T-helper 17 cell (primary cell): ENCODE results near the gene RFTN1. TPM values are rescaled to one million over a fixed set of nuclear protein-coding genes. Genes with fewer than 3 reads are reported as not detected.

ENCODE experiments used
- ATAC-seq: fragments of 150-1000 bp; cut with Tn5 transposase; 2 replicates; pipeline ENCODE4 v1.10.0; 2021; ENCODE audit warnings: mild to moderate bottlenecking, moderate library complexity
- DNase-seq, 3 donors: peaks; one replicate each; pipeline versions ENCODE4 v3.0.0 to v3.0.0-alpha.2; 2020 to 2021
- H3K9me3 ChIP-seq: one replicate; pipeline ENCODE4 v1.7.0; 2013; ENCODE audit warnings: low read length, mild to moderate bottlenecking; ENCODE audit not compliant: control insufficient read depth, poor library complexity, severe bottlenecking
- H3K27ac Mint-ChIP-seq: one replicate; pipeline ENCODE4 v1.8.0; 2022; ENCODE audit warnings: mild to moderate bottlenecking, moderate library complexity, mixed read lengths
- H3K27me3 Mint-ChIP-seq: one replicate; pipeline ENCODE4 v1.8.0; 2022; ENCODE audit warnings: mixed read lengths
- H3K36me3 Mint-ChIP-seq: one replicate; pipeline ENCODE4 v1.8.0; 2022; ENCODE audit warnings: low read depth, mixed read lengths
- H3K4me1 Mint-ChIP-seq: one replicate; pipeline ENCODE4 v1.8.0; 2022; ENCODE audit warnings: mild to moderate bottlenecking, mixed read lengths
- H3K4me3 Mint-ChIP-seq: one replicate; pipeline ENCODE4 v1.8.0; 2022; ENCODE audit warnings: mild to moderate bottlenecking, moderate library complexity, mixed read lengths
- total RNA-seq, 4 donors: library from RNA in 2 of 4; stranded (reverse) in 2 of 4; gene quantifications; one replicate each; pipeline ENCODE4 v1.2.3 and lab custom pipeline; 2022 to 2026

RFTN1 gene
- total RNA-seq, 2 donors from 2014 or later: 51.8 to 55.8 TPM

DNA sequence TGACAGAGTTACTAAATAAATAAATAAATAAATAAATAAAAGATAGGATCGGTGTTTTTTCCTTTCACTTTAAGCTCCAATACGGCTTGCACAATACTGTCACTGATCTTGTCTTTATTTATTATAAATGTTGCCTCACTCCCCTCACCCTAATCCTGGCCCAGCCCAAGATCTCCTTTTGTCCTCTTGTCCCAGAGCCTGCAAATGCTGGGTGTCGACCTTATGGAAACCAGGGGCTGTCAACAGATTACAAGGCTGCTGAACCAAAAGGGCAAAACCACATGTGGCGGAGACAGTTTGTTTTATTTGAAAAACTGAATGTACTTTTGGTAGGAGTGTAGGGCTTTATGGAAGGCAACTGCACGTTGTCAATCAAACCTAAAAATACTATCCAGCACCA lies 75.9 kb downstream of the RFTN1 start:
- no peak overlapping the region for H3K4me3 Mint-ChIP-seq
- no peak for ATAC-seq

DNA sequence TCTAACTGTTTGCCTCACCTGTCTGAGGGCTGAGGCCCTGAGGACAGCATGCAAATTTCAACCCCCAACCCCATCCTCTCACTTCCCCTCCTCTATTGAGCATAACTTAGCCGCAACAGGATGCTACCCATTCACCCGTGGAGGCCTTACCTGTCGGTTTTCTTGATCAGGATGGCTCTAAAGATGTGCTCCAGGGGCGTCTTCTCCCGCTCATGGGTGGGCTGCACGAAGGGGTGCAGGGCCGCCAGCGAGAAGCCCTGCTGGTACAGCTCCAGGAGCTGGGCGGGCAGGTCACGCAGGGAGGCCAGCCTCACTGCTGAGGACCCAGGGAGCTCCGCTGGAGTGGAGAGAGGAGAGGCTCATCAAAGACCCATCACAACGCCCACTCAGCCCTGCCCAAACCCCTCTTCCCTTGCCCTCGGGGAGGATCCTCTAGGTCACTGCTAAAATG lies 79.8 kb downstream of the RFTN1 start:
- no peak for DNase-seq
- no peaks in the 10 kb centered on the region for H3K27me3 Mint-ChIP-seq
- H3K4me1 Mint-ChIP-seq: peaks cover 7% of the 10 kb centered on the region
- H3K27ac Mint-ChIP-seq: peak overlapping the region; percentile 59
- no peak overlapping the region for H3K4me3 Mint-ChIP-seq
- peak; percentile 62 for ATAC-seq
- H3K36me3 Mint-ChIP-seq: no peaks in the 10 kb centered on the region
- H3K9me3 ChIP-seq: no peaks in the 10 kb centered on the region

More for the DNA sequence above, 75.9 kb downstream of the RFTN1 start:
- no peak for DNase-seq
- H3K4me1 Mint-ChIP-seq: peaks cover 6% of the 10 kb centered on the region
- no peak overlapping the region for H3K27ac Mint-ChIP-seq
- no peaks in the 10 kb centered on the region for H3K36me3 Mint-ChIP-seq
- no peaks in the 10 kb centered on the region for H3K27me3 Mint-ChIP-seq
- H3K9me3 ChIP-seq: no peaks in the 10 kb centered on the region

DNA sequence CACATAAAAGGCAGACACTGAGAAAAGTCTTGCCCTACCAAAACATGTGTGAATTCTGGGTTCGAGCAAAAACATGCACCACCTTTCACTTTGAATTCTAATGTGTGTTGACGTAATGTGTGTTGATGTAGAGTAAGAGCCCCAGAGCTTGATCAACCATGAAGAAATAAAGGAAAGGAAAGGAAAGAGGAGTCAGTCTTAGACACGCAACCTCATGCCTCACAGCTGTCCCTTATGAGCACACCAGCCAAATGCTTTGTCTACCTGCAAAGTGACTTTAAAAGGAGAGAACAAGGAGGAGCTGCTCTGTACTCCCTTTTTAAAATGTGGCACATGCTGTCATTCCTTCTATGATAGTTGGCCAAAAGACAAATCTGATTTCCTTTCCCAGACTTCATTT lies 80.8 kb downstream of the RFTN1 start:
- Mint-ChIP-seq H3K36me3 (no peaks in the 10 kb centered on the region), H3K4me1 (peaks cover 7% of the 10 kb centered on the region), H3K27me3 (no peaks in the 10 kb centered on the region), H3K27ac (peak overlapping the region; percentile 63), H3K4me3 (no peak overlapping the region)
- H3K9me3 ChIP-seq: no peaks in the 10 kb centered on the region
- no peak for DNase-seq
- ATAC-seq: no peak

DNA sequence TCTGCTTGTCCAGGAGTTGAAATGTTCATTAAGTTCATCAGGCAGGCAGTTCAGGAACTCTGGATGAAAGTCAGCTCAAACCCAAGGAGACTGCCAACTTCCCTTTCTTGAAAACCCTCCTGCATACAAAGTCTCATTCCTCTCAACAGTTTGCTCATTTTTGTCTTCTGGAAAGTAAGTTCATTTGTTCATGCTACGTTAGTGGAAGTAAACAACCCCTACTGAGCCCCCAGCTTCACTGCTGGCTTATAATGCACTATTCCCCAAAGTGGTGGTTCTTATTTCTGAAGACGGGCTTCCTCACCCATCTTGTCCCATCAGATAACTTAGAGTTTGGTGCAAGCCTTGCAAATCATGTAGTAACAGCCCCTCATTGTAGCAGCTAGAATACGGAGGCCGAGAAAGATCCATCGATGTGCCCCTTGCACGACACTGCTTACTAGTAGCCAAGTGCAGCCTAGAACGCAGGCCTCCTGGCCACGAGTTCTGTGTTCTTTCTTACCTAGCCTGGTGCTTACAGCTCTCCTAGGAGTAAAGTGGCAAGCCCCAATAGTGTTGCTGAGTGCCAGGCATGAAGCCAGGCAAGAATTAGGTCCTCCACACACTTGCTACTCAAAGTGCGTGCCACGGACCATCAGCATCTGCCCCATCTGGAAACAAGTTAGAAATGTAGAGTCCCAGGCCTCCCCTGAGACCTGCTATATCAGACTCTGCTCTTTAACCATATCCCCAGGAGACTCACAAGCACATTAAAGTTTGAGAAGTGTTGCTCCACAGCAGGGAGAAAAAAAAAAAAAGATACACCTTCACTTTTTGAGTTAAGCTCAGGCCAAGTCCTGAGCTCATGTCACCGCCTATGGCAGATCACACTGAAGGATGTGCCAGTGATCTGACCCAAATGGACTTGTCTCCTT lies 82.5 kb downstream of the RFTN1 start:
- no peak overlapping the region for H3K27ac Mint-ChIP-seq
- no peak overlapping the region for H3K4me3 Mint-ChIP-seq
- DNase-seq (no peak), ATAC-seq (no peak)
- no peaks in the 10 kb centered on the region for H3K36me3 Mint-ChIP-seq
- peaks cover 7% of the 10 kb centered on the region for H3K4me1 Mint-ChIP-seq
- H3K27me3 Mint-ChIP-seq: no peaks in the 10 kb centered on the region
- H3K9me3 ChIP-seq: no peaks in the 10 kb centered on the region

- Mint-ChIP-seq H3K4me1 (peaks cover 13% of the 10 kb centered on the region), H3K4me3 (no peak overlapping the region), H3K36me3 (no peaks in the 10 kb centered on the region), H3K27ac (no peak overlapping the region), H3K27me3 (no peaks in the 10 kb centered on the region)
- no peaks in the 10 kb centered on the region for H3K9me3 ChIP-seq
- DNase-seq: no peak
- ATAC-seq: no peak
Measured at GRCh38 chr3:16429086-16429485, 84.4 kb downstream of the RFTN1 start.

- ATAC-seq (no peak), DNase-seq (no peak)
- Mint-ChIP-seq H3K36me3 (no peaks in the 10 kb centered on the region), H3K27me3 (no peaks in the 10 kb centered on the region), H3K4me3 (no peak overlapping the region), H3K27ac (no peak overlapping the region), H3K4me1 (peaks cover 13% of the 10 kb centered on the region)
- H3K9me3 ChIP-seq: no peaks in the 10 kb centered on the region
Measured at GRCh38 chr3:16428612-16429011, 84.9 kb downstream of the RFTN1 start.

DNA sequence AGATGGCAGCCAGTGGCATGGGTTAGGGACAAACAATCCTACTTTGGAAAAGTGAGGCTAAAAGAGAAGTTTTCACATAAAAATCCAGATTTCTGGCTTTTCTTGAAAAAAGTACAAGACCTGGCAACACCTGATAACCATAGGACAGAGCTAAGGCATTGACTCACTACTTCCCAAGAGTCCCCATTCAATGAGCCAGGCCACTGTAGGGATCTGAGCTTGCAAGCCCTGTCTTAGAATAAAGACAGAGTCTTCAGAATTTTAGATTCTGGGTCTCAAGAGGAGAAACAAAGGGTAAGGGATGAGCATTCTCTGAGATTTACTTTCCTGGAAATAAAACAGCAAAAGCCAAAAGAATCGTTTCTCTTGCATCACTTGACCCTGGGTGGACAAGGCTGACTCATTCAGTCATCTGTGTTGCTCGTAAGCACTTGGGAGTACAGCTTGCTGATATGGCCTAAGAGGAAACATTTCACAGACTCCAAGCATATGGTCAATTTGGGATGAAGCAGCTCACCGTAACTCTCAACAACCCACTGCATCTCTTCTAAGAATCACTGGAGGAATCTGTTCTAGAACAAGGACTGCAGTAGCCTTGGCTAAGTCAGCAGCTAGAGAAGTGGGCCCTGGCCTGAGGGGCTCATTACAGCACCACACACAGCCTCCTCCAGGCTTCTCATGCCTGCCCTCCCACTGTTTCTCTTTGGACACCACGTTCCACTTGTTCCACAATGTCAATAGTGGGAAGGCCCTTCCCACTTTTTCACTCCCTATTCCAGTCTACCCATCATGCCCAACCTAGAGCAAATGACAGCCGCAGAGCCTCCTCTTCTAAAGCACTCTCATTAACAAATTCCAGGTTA lies 86.2 kb downstream of the RFTN1 start:
- H3K9me3 ChIP-seq: no peaks in the 10 kb centered on the region
- H3K27ac Mint-ChIP-seq: no peak overlapping the region

DNA sequence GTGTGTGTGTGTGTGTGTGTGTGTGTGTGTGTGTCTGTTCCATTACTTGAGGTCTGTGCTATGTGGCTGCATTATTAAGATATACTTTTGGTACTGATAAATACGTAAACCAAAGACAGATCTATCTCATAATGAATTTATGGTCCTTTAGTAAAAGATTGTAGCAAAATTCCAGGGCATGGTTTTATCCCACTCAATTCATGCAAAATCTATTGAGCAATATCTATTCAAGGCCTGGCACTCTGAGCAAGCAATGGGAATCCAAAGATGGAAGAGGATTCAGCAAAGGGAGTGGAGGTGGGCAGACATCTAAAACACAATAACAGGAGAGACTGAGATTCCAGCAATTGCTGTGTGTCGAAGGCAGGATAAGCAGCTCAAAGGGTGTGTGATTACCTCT lies 86.8 kb downstream of the RFTN1 start:
- no peak for ATAC-seq
- no peak for DNase-seq
- no peaks in the 10 kb centered on the region for H3K9me3 ChIP-seq
- H3K27me3 Mint-ChIP-seq: no peaks in the 10 kb centered on the region
- no peak overlapping the region for H3K4me3 Mint-ChIP-seq
- no peaks in the 10 kb centered on the region for H3K36me3 Mint-ChIP-seq
- H3K27ac Mint-ChIP-seq: no peak overlapping the region
- peaks cover 14% of the 10 kb centered on the region for H3K4me1 Mint-ChIP-seq

More for the DNA sequence above, 86.2 kb downstream of the RFTN1 start:
- DNase-seq (no peak), ATAC-seq (no peak)
- H3K4me1 Mint-ChIP-seq: peaks cover 13% of the 10 kb centered on the region
- no peak overlapping the region for H3K4me3 Mint-ChIP-seq
- H3K36me3 Mint-ChIP-seq: no peaks in the 10 kb centered on the region
- H3K27me3 Mint-ChIP-seq: no peaks in the 10 kb centered on the region

DNA sequence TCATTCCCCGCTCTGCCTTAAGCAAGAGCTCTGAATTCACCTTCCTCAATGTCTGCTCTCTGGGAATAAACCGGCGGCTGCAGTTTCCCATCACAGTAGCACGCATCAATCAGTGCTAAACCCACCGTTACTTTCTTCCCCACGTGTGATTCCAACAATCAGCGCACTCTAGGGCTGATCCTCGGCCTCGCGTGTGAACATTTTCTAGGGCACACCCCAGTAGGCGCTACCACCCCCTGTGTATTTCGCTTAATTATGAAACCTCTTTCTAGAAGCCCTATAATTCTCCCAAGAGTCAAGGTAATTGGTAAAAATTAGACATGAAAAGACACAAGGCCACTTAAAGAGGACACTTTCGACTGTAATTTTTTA lies 87.5 kb downstream of the RFTN1 start:
- Mint-ChIP-seq H3K4me3 (no peak overlapping the region), H3K27ac (no peak overlapping the region), H3K4me1 (peaks cover 16% of the 10 kb centered on the region), H3K27me3 (no peaks in the 10 kb centered on the region), H3K36me3 (no peaks in the 10 kb centered on the region)
- DNase-seq: no peak
- ATAC-seq: no peak
- H3K9me3 ChIP-seq: no peaks in the 10 kb centered on the region

DNA sequence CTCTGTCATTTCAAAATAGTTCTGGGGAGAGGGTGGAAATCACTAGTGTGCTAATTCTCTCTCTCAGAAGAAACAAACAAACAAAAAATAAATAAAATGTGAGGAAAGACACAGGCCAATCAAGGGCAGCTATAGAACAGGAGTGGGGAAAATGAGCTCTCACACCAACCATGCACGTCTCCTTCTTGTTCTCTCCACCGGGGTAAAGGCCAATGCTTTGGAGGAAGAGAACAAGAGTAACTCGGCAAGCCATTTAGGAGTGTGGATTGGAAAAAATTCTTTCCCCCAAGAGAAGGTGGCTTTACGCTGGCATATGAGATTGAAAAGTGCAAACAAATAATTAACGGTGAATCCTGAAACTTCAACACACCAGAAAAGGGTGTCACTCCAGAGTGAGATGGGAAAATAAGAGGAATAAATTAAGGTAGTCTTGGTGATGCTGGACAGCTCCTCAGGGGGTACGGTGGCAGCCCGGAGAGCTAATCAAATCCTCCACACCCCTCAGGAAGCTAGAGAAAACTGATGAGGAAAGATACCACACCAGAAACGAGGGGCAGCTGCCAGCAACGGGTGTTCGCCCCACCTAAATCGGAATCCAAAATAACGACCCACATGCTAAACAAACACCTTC lies 88.0 kb downstream of the RFTN1 start:
- no peaks in the 10 kb centered on the region for H3K27me3 Mint-ChIP-seq
- DNase-seq (no peak), ATAC-seq (no peak)
- H3K4me1 Mint-ChIP-seq: peaks cover 14% of the 10 kb centered on the region
- no peaks in the 10 kb centered on the region for H3K36me3 Mint-ChIP-seq
- no peaks in the 10 kb centered on the region for H3K9me3 ChIP-seq
- no peak overlapping the region for H3K27ac Mint-ChIP-seq
- H3K4me3 Mint-ChIP-seq: no peak overlapping the region

- DNase-seq (no peak), ATAC-seq (no peak)
- H3K4me1 Mint-ChIP-seq: peaks cover 15% of the 10 kb centered on the region
- no peaks in the 10 kb centered on the region for H3K27me3 Mint-ChIP-seq
- peaks cover 2% of the 10 kb centered on the region for H3K36me3 Mint-ChIP-seq
- H3K9me3 ChIP-seq: no peaks in the 10 kb centered on the region
- no peak overlapping the region for H3K27ac Mint-ChIP-seq
- no peak overlapping the region for H3K4me3 Mint-ChIP-seq
Measured at GRCh38 chr3:16423947-16424673, 89.4 kb downstream of the RFTN1 start.

DNA sequence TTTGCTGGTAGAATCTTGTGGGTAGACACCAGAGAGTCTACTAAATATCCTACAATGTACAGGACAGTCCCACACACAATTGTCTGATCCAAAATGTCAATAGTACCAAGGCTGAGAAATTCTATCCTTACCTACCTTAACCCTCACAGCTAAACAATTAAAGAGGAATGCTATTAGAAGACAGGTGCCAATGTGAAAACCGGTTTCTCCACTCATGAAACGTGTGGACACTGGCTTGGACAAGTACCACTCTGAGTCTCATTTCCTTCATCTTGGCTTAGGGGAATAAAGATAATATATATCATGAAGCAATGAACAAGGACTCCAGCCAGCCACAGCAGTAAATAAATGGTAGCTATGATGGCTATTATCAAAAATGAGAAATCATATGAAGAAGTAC lies 90.2 kb downstream of the RFTN1 start:
- ATAC-seq (no peak), DNase-seq (no peak)
- no peak overlapping the region for H3K27ac Mint-ChIP-seq
- no peaks in the 10 kb centered on the region for H3K27me3 Mint-ChIP-seq
- H3K36me3 Mint-ChIP-seq: peaks cover 6% of the 10 kb centered on the region
- no peaks in the 10 kb centered on the region for H3K9me3 ChIP-seq
- no peak overlapping the region for H3K4me3 Mint-ChIP-seq
- peaks cover 19% of the 10 kb centered on the region for H3K4me1 Mint-ChIP-seq
